ENCODE measurements around the gene GLB1L2. TPM values are rescaled to one million over a fixed set of nuclear protein-coding genes. Genes with fewer than 3 reads are reported as not detected.

The GLB1L2 gene
- total and polyA plus RNA-seq, 2 of the 4 experiments (the other 2 are of a cell fraction), result under 0.01 to 0.26 TPM

DNA sequence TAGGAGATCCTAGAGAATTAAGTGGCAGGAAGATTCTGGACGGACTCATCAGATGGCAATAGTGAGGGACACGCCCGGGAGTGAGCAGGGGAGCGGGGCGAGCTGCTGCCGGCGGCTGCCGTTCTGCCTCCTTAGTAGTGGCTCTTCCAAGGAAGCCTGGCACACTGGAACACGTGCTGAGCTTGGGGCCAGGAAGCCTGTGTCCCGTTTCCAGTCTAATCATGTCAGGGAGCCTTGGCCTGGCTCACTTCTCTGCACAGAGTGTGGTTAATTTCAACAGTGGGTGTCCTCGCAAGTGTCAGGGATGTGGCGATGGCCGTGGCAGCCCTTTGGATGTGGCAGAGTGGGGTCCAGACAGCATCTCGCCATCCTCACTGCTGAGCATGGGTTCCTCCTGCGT lies 39.1 kb upstream of the GLB1L2 start:
- in situ Hi-C loops (cut with MboI; ENCODE audit: low sequenced_read_pairs), result no loop called here
- Histone ChIP-seq H3K79me1 (ENCODE audit: low read depth in 1 of 2, low read length in 2 of 2) (no peaks in the 10 kb centered on the region), H2AK5ac (ENCODE audit: low read depth, low read length) (no peak overlapping the region), H2BK120ac (ENCODE audit: low read depth, low read length) (no peak overlapping the region), H3K14ac (replicated peaks; ENCODE audit: low read depth, low read length) (no peak overlapping the region), H2BK20ac (ENCODE audit: low read depth, low read length) (no peak overlapping the region), H4K20me1 (ENCODE audit: insufficient read depth, low read length) (no peaks in the 10 kb centered on the region), H3K9me1 (ENCODE audit: insufficient read depth, low read length) (no peaks in the 10 kb centered on the region), H3K4me1 (ENCODE audit: control insufficient read depth, insufficient read depth, low read length) (no peaks in the 10 kb centered on the region), H4K91ac (ENCODE audit: insufficient read depth, low read depth, low read length) (no peak overlapping the region), H3K4me2 (ENCODE audit: low read depth, low read length) (no peak overlapping the region), H3K4ac (ENCODE audit: low read depth, low read length) (no peak overlapping the region), H3K9me3 (ENCODE audit: control insufficient read depth, insufficient read depth, low read length) (no peaks in the 10 kb centered on the region; the same call in 1 of the 2 replicates), H4K8ac (ENCODE audit: low read depth in 2 of 2, low read length in 2 of 2) (no peak overlapping the region), H3K27me3 (ENCODE audit: control insufficient read depth, insufficient read depth, low read length) (no peaks in the 10 kb centered on the region), H3K56ac (ENCODE audit: extremely low read depth, insufficient read depth, low read length) (no peak overlapping the region), H2BK15ac (ENCODE audit: low read depth, low read length) (no peak overlapping the region), H3K27ac (ENCODE audit: insufficient read depth, low read length) (no peak overlapping the region), H2BK5ac (ENCODE audit: low read depth, low read length, poor library complexity, severe bottlenecking) (no peak overlapping the region), H3K18ac (ENCODE audit: low read depth, low read length) (no peak overlapping the region), H3K9ac (ENCODE audit: low read depth, low read length) (no peak overlapping the region), H4K5ac (ENCODE audit: low read depth, low read length) (no peak overlapping the region), H3K36me3 (ENCODE audit: control insufficient read depth, insufficient read depth, low read length) (no peaks in the 10 kb centered on the region), H2AFZ (replicated peaks; ENCODE audit: low read length, poor library complexity) (no peak overlapping the region), H3K23ac (ENCODE audit: low read depth, low read length) (no peak overlapping the region), H3K4me3 (ENCODE audit: insufficient read depth, low read depth, low read length) (no peak overlapping the region), H2AK9ac (replicated peaks; ENCODE audit: low read depth, low read length, poor library complexity) (no peak overlapping the region)
- DNase-seq (no peak), ATAC-seq (ENCODE audit: low read depth) (no peak)
- intact Hi-C loops (cut with micrococcal nuclease), result no loop called here
- BruUV-seq (replicated peaks), result no TSS peak
- ChIA-PET CTCF (no interaction called here), POLR2A (ENCODE audit: unreplicated experiment) (no interaction called here)
- TF ChIP-seq, protein P1, sequence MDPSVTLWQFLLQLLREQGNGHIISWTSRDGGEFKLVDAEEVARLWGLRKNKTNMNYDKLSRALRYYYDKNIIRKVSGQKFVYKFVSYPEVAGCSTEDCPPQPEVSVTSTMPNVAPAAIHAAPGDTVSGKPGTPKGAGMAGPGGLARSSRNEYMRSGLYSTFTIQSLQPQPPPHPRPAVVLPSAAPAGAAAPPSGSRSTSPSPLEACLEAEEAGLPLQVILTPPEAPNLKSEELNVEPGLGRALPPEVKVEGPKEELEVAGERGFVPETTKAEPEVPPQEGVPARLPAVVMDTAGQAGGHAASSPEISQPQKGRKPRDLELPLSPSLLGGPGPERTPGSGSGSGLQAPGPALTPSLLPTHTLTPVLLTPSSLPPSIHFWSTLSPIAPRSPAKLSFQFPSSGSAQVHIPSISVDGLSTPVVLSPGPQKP (IDR thresholded peaks at IDR 0.05; ENCODE audit: borderline replicate concordance, low read depth, low read length), result no peak
- dilution Hi-C loops (cut with HindIII; ENCODE audit: low sequenced_read_pairs, unreplicated experiment), result no loop called here
- 54% methylated on average over 7 of the region's 15 CpGs; no CpG with 5 or more reads in 1 of the 2 experiments for WGBS, 2 experiments (ENCODE audit: extremely low coverage in 2 of 2, insufficient read length in 1 of 2)
